Thyroid gland (tissue), 4 donors: ENCODE measurements around the gene AP3B1. TPM values are rescaled to one million over a fixed set of nuclear protein-coding genes. Genes with fewer than 3 reads are reported as not detected.

Source experiments
- DNase-seq, 2 donors: peaks; one replicate each; pipeline ENCODE4 v3.0.0-alpha.2; 2019
- H3K27ac ChIP-seq, 3 donors: fragments of 200-600 bp; sonication (generic); 1 replicate in 2 of 3; 2 replicates in 1 of 3; pipeline ENCODE4 v1.5.1; 2016 to 2019; ENCODE audit warnings: mild to moderate bottlenecking in 1 of 3, moderate library complexity in 1 of 3
- H3K27me3 ChIP-seq: fragments of 200-600 bp; sonication (generic); one replicate; pipeline ENCODE4 v1.5.1; 2019
- H3K36me3 ChIP-seq, 2 donors: fragments of 200-600 bp; sonication (generic); one replicate each; pipeline ENCODE4 v1.5.1; 2016 to 2019
- H3K4me1 ChIP-seq, 2 donors: fragments of 200-600 bp; sonication (generic); one replicate each; pipeline ENCODE4 v1.5.1; 2017 to 2019
- H3K4me3 ChIP-seq, 3 donors: fragments of 200-600 bp; sonication (generic); replicated peaks in 1 of 3; 1 replicate in 2 of 3; 2 replicates in 1 of 3; pipeline ENCODE4 v1.5.1; 2016; ENCODE audit warnings: mild to moderate bottlenecking in 1 of 3
- H3K9me3 ChIP-seq: fragments of 200-600 bp; sonication (generic); one replicate; pipeline ENCODE4 v1.5.1; 2017
- CTCF ChIP-seq, 6 experiments: fragments of 200-600 bp in 3 of 6; fragments of 450-650 bp in 3 of 6; sonication (generic) in 3 of 6; IDR thresholded peaks; one replicate each; pipeline ENCODE4 v1.5.1; 2016 to 2019; ENCODE audit warnings: antibody characterized with exemption in 6 of 6, mild to moderate bottlenecking in 2 of 6, inconsistent platforms in 1 of 6, moderate library complexity in 1 of 6
- POLR2A ChIP-seq, 2 donors: fragments of 450-650 bp; IDR thresholded peaks; one replicate each; pipeline ENCODE4 v1.6.1; 2017; ENCODE audit warnings: antibody characterized with exemption in 2 of 2, mild to moderate bottlenecking in 2 of 2, moderate library complexity in 1 of 2
- WGBS, 2 donors: methylation state at CpG; one replicate each; pipeline ENCODE4 v1.1.5; 2017; 5-methylcytosine and 5-hydroxymethylcytosine counted together
- intact Hi-C: fragments of 100-400 bp; cut with DNase I; formaldehyde crosslinking; loops from one replicate; pipeline ENCODE4 v1.15.1; 2023
- total RNA-seq, 4 donors: library from RNA; depleted of rRNA; stranded (reverse); fragments of >200 nt; gene quantifications; one replicate each; pipeline ENCODE4 v1.2.3, GENCODE V29; 2016

The AP3B1 gene
- total RNA-seq, 4 donors from 2014 or later: 60.9 to 86.6 (median 72.2) TPM

- Histone ChIP-seq H3K27me3 (no peaks in the 10 kb centered on the region), H3K4me1 (no peaks in the 10 kb centered on the region), H3K36me3 (peaks cover 0 to 2% of the 10 kb centered on the region in 2 donors), H3K9me3 (no peaks in the 10 kb centered on the region), H3K27ac (no peak overlapping the region), H3K4me3 (no peak overlapping the region)
- 91 to 92% methylated on average over 5 of the region's 5 CpGs for WGBS, 2 donors
- TF ChIP-seq POLR2A (IDR thresholded peaks at IDR 0.05) (no peak), CTCF (IDR thresholded peaks at IDR 0.05) (no peak)
- intact Hi-C loops: no loop called here
- DNase-seq: no peak
Observed at GRCh38 chr5:78003450-78003849, 291.0 kb downstream of the AP3B1 start.

- TF ChIP-seq POLR2A (IDR thresholded peaks at IDR 0.05): no peak
- no peak for TF ChIP-seq CTCF (IDR thresholded peaks at IDR 0.05)
- H3K9me3 ChIP-seq: no peaks in the 10 kb centered on the region
- H3K27ac ChIP-seq: no peak overlapping the region
- 96 to 100% methylated on average over 1 of the region's 1 CpG for WGBS, 2 donors
- H3K36me3 ChIP-seq: peaks cover 0 to 2% of the 10 kb centered on the region in 2 donors
- no peaks in the 10 kb centered on the region for H3K4me1 ChIP-seq
- no peak for DNase-seq
- H3K4me3 ChIP-seq: no peak overlapping the region
- no peaks in the 10 kb centered on the region for H3K27me3 ChIP-seq
- intact Hi-C loops: no loop called here
Observed at GRCh38 chr5:78002690-78003089, 291.8 kb downstream of the AP3B1 start.

DNA sequence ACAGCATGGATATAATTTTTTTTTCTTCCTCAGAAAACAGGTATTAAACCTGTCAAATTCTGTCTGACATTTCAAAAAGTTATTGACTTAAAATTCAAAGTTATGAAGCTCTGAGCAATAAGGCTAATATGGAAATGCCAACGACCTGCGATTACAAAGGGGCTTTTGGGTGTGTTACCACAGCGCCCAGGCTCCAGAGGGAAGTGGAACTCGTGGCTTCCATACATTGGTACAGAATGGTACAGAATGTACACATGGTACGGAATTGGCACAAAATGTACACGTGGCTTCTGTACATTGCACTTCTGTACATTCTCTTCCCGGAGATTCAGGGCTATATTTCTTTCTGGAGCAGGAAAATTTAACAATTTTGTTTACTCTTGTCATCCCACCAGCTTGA lies 293.3 kb downstream of the AP3B1 start:
- no peak overlapping the region for H3K27ac ChIP-seq
- peaks cover 0 to 2% of the 10 kb centered on the region in 2 donors for H3K36me3 ChIP-seq
- no peaks in the 10 kb centered on the region for H3K4me1 ChIP-seq
- H3K27me3 ChIP-seq: no peaks in the 10 kb centered on the region
- DNase-seq: no peak
- no peaks in the 10 kb centered on the region for H3K9me3 ChIP-seq
- no peak overlapping the region for H3K4me3 ChIP-seq
- intact Hi-C loops: no loop called here
- WGBS, 2 donors: 91 to 94% methylated on average over 7 of the region's 7 CpGs
- TF ChIP-seq CTCF (IDR thresholded peaks at IDR 0.05): no peak
- no peak for TF ChIP-seq POLR2A (IDR thresholded peaks at IDR 0.05)

GRCh38 chr5:78000191-78000590 lies 294.3 kb downstream of the AP3B1 start:
- 89 to 90% methylated on average over 6 of the region's 6 CpGs for WGBS, 2 donors
- no peak for DNase-seq
- no peak overlapping the region for H3K27ac ChIP-seq
- no peak overlapping the region for H3K4me3 ChIP-seq
- no peak for TF ChIP-seq POLR2A (IDR thresholded peaks at IDR 0.05)
- no peak for TF ChIP-seq CTCF (IDR thresholded peaks at IDR 0.05)
- no peaks in the 10 kb centered on the region for H3K27me3 ChIP-seq
- H3K9me3 ChIP-seq: no peaks in the 10 kb centered on the region
- no peaks in the 10 kb centered on the region for H3K4me1 ChIP-seq
- intact Hi-C loops: no loop called here
- peaks cover 0 to 2% of the 10 kb centered on the region in 2 donors for H3K36me3 ChIP-seq

DNA sequence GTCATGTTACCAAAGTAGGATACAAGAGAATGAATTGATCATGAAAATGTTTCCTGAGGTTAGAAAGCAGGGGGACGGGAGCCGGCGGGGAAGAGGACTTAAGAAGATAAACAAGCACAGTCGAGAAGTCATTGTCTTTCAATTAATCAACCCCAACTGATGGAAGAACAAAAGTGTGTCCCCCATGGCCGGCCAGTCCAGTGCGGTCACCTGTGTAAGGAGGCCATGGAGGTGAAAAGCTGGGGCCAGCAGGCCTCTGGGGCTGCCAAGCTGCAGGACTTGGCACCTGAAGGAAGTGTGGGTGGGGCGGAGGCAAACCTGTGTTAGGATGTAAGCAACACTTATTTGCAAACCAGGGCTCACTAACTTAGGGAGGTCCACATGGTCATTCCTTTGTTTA lies 295.1 kb downstream of the AP3B1 start:
- H3K4me3 ChIP-seq: no peak overlapping the region
- intact Hi-C loops: no loop called here
- no peaks in the 10 kb centered on the region for H3K27me3 ChIP-seq
- H3K9me3 ChIP-seq: no peaks in the 10 kb centered on the region
- no peak overlapping the region for H3K27ac ChIP-seq
- H3K4me1 ChIP-seq: no peaks in the 10 kb centered on the region
- DNase-seq: no peak
- no peak for TF ChIP-seq POLR2A (IDR thresholded peaks at IDR 0.05)
- no peak for TF ChIP-seq CTCF (IDR thresholded peaks at IDR 0.05)
- 88 to 93% methylated on average over 7 of the region's 7 CpGs for WGBS, 2 donors
- H3K36me3 ChIP-seq: peaks cover 0 to 2% of the 10 kb centered on the region in 2 donors
